RWPE1 (cell line): ENCODE results near the gene CEP128.

Experiments
- CTCF ChIA-PET: fragments of 350-600 bp; sonication (Branson Sonifier 250); formaldehyde crosslinking; extraction: SDS; loops from one replicate; lab custom pipeline; 2021; lab: Yijun Ruan, JAX
- POLR2A ChIA-PET: fragments of 400-600 bp; formaldehyde crosslinking; extraction: SDS; loops from one replicate; lab custom pipeline; 2020; ENCODE audit warnings: antibody characterized with exemption; ENCODE audit not compliant: low non-redundant PET; lab: Yijun Ruan, JAX
- DNase-seq: peaks from one replicate; pipeline ENCODE4 v3.0.0; 2012; ENCODE audit warnings: low spot score
- H3K27ac ChIP-seq: fragments of 450-650 bp; 2 replicates; pipeline ENCODE4 v1.5.1; 2017
- CTCF ChIP-seq: fragments of 450-650 bp; conservative IDR thresholded peaks from 2 replicates; pipeline ENCODE4 v1.5.1; 2017; ENCODE audit warnings: low read depth, mild to moderate bottlenecking

CEP128 gene

GRCh38 chr14:80946797-80947196 is 5.3 kb upstream of the CEP128 start:
- DNase-seq = no peak
- ChIA-PET POLR2A (no interaction called here), CTCF (no interaction called here)
- H3K27ac ChIP-seq = no peak overlapping the region
- TF ChIP-seq CTCF = no peak

GRCh38 chr14:80946187-80946586 is 4.6 kb upstream of the CEP128 start:
- POLR2A ChIA-PET = no interaction called here
- no peak for TF ChIP-seq CTCF
- no peak for DNase-seq
- no peak overlapping the region for H3K27ac ChIP-seq
- CTCF ChIA-PET = no interaction called here

- no peak for TF ChIP-seq CTCF
- no peak overlapping the region for H3K27ac ChIP-seq
- no peak for DNase-seq
- POLR2A ChIA-PET = no interaction called here
- CTCF ChIA-PET = no interaction called here
Observed at GRCh38 chr14:80944861-80945617, 3.5 kb upstream of the CEP128 start.

GRCh38 chr14:80942191-80942600 is 658 bp upstream of the CEP128 start:
- DNase-seq = no peak
- H3K27ac ChIP-seq = no peak overlapping the region
- TF ChIP-seq CTCF = no peak
- ChIA-PET POLR2A (interaction anchor here (1.1 kb wide), 1 partner anchor 11 kb away, joined by 5 read pairs; no protein-coding TSS in a partner anchor), CTCF (no interaction called here)

- no peak for DNase-seq
- ChIA-PET CTCF (interaction anchor here (0.6 kb wide), 1 partner anchor 170 kb away, joined by 3 read pairs; no protein-coding TSS in a partner anchor), POLR2A (no interaction called here)
- no peak for TF ChIP-seq CTCF
- H3K27ac ChIP-seq = no peak overlapping the region
Observed at GRCh38 chr14:80940146-80940545, 1.4 kb downstream of the CEP128 start.

GRCh38 chr14:80933686-80934085 is 7.9 kb downstream of the CEP128 start:
- no peak for TF ChIP-seq CTCF
- ChIA-PET CTCF (no interaction called here), POLR2A (no interaction called here)
- no peak overlapping the region for H3K27ac ChIP-seq
- no peak for DNase-seq
